GM12878 (cell line): ENCODE data around the gene DYNLT4. TPM values are rescaled to one million over a fixed set of nuclear protein-coding genes. Genes with fewer than 3 reads are reported as not detected.

ENCODE experiments used
- ATAC-seq: fragments of 200-7000 bp; cut with Tn5 transposase; 3 replicates; pipeline ENCODE4 v1.9.1; 2020; ENCODE audit warnings: mild to moderate bottlenecking, moderate library complexity
- BruUV-seq: library from RNA; stranded (reverse); fragments of 400-500 nt; replicated peaks from 2 replicates; lab custom pipeline; 2021; lab: Mats Ljungman, UMichigan
- CTCF ChIA-PET: fragments of 300-600 bp; sonication (Branson Sonifier 250); formaldehyde crosslinking; extraction: SDS; loops from one replicate; lab custom pipeline; 2021; ENCODE audit warnings: inconsistent platforms; lab: Yijun Ruan, JAX
- POLR2A ChIA-PET: fragments of 350-600 bp; formaldehyde crosslinking; extraction: SDS; loops from one replicate; lab custom pipeline; 2021; ENCODE audit warnings: inconsistent platforms; lab: Charles Lee
- RAD21 ChIA-PET: fragments of 300-600 bp; sonication (Branson Sonifier 250); formaldehyde crosslinking; loops from one replicate; lab custom pipeline; 2023; ENCODE audit warnings: antibody characterized with exemption; ENCODE audit not compliant: unreplicated experiment; lab: Charles Lee
- SMC1A ChIA-PET: fragments of 300-600 bp; sonication (Branson Sonifier 250); formaldehyde crosslinking; loops from one replicate; lab custom pipeline; 2023; ENCODE audit not compliant: unreplicated experiment, uncharacterized antibody; lab: Charles Lee
- DNase-seq: peaks from one replicate; pipeline ENCODE4 v3.0.0-alpha.2; 2011; ENCODE audit warnings: low read depth, low spot score
- FAIRE-seq: peaks from 3 replicates; lab custom pipeline; 2011; peaks lifted over from hg19 to GRCh38; lab: Jason Lieb, UNC
- H2AFZ ChIP-seq: 2 replicates; pipeline ENCODE4 v1.6.0; 2011; ENCODE audit warnings: low read depth, low read length, control low read depth; ENCODE audit not compliant: control insufficient read depth
- H3K27ac ChIP-seq: 2 replicates; pipeline ENCODE4 v1.5.1; 2011; ENCODE audit warnings: control low read depth; ENCODE audit not compliant: control insufficient read depth, insufficient read depth
- H3K27me3 ChIP-seq, 2 experiments: replicated peaks in 1 of 2; 2 replicates each; pipeline versions ENCODE4 v1.6.0 to v1.6.1; 2011; ENCODE audit warnings: low read length in 1 of 2; ENCODE audit not compliant: control insufficient read depth in 2 of 2, insufficient read depth in 2 of 2
- H3K36me3 ChIP-seq, 2 experiments: 2 replicates each; pipeline ENCODE4 v1.5.1; 2011; ENCODE audit warnings: low read length in 1 of 2; ENCODE audit not compliant: control insufficient read depth in 2 of 2, insufficient read depth in 2 of 2
- H3K4me1 ChIP-seq: 2 replicates; pipeline ENCODE4 v1.6.1; 2011; ENCODE audit warnings: mild to moderate bottlenecking, low read length, moderate library complexity, mixed read lengths; ENCODE audit not compliant: control insufficient read depth, insufficient read depth
- H3K4me2 ChIP-seq: 2 replicates; pipeline ENCODE4 v1.6.0; 2011; ENCODE audit warnings: control low read depth; ENCODE audit not compliant: control insufficient read depth, insufficient read depth
- H3K4me3 ChIP-seq: fragments of 200-600 bp; sonication (generic); 2 replicates; pipeline ENCODE4 v1.5.1; 2016
- H3K79me2 ChIP-seq: 2 replicates; pipeline ENCODE4 v1.6.0; 2011; ENCODE audit warnings: low read length; ENCODE audit not compliant: control insufficient read depth, insufficient read depth
- H3K9ac ChIP-seq: 2 replicates; pipeline ENCODE4 v1.8.0; 2011; ENCODE audit warnings: low read length, control low read depth, mixed read lengths; ENCODE audit not compliant: control insufficient read depth, insufficient read depth
- H3K9me3 ChIP-seq: replicated peaks from 3 replicates; pipeline ENCODE4 v1.5.1; 2011; ENCODE audit warnings: mild to moderate bottlenecking, low read length; ENCODE audit not compliant: control insufficient read depth, insufficient read depth
- H4K20me1 ChIP-seq: 2 replicates; pipeline ENCODE4 v1.6.0; 2011; ENCODE audit not compliant: control insufficient read depth, insufficient read depth
- JUNB ChIP-seq: IDR thresholded peaks from 2 replicates; pipeline ENCODE4 v1.6.1; 2016; ENCODE audit warnings: antibody characterized with exemption, mild to moderate bottlenecking
- JUND ChIP-seq: IDR thresholded peaks from 2 replicates; pipeline ENCODE4 v1.6.1; 2012; ENCODE audit warnings: low read depth, mild to moderate bottlenecking, low read length, improper control_type of control experiment, moderate library complexity
- MTA2 ChIP-seq: fragments of 450-650 bp; IDR thresholded peaks from 2 replicates; pipeline ENCODE4 v1.6.1; 2016; ENCODE audit warnings: low read depth, mild to moderate bottlenecking, moderate library complexity
- MYB ChIP-seq: fragments of 150-350 bp; IDR thresholded peaks from 2 replicates; pipeline ENCODE4 v1.6.1; 2014; ENCODE audit warnings: mild to moderate bottlenecking, low read depth, low read length, borderline replicate concordance
- NR2C2 ChIP-seq: IDR thresholded peaks from 2 replicates; pipeline ENCODE4 v1.6.1; 2011; ENCODE audit warnings: borderline replicate concordance, low read depth; ENCODE audit not compliant: control insufficient read depth, insufficient read length
- RELA ChIP-seq: fragments of 450-650 bp; IDR thresholded peaks from 2 replicates; pipeline ENCODE4 v1.8.0; 2014; ENCODE audit warnings: borderline replicate concordance; ENCODE audit not compliant: partially characterized antibody
- SMARCA5 ChIP-seq: fragments of 450-650 bp; IDR thresholded peaks from 2 replicates; pipeline ENCODE4 v1.6.1; 2017; ENCODE audit warnings: mild to moderate bottlenecking
- WGBS: methylation state at CpG from one replicate; pipeline ENCODE4 v1.1.6; 2016; ENCODE audit warnings: low lambda C conversion rate; ENCODE audit not compliant: insufficient replicate concordance, insufficient coverage; ENCODE audit errors: missing lambda C conversion rate; 5-methylcytosine and 5-hydroxymethylcytosine counted together
- in situ Hi-C: fragments of 300-500 bp; cut with MboI; formaldehyde crosslinking; loops from 9 replicates; pipeline ENCODE4 v1.14.3; 2018; ENCODE audit warnings: mixed read lengths
- intact Hi-C: fragments of 100-400 bp; cut with micrococcal nuclease; formaldehyde crosslinking; loops from one replicate; pipeline ENCODE4 v1.14.2; 2022; ENCODE audit not compliant: unreplicated experiment
- polyA plus RNA-seq, 11 experiments: library from polyadenylated mRNA; depleted of rRNA in 4 of 11; unstranded in 6 of 11; stranded (reverse) in 5 of 11; fragments of >200 nt; fragmentation: Nextera tagmentation in 4 of 11; fragmentation: Illumina TruSeq in 1 of 11; extraction: Ambion mirVana in 4 of 11; extraction: Trizol in 1 of 11; gene quantifications; 1 replicate in 1 of 11; 2 replicates in 10 of 11; pipeline versions ENCODE4 v1.2.1 to v1.2.3, GENCODE V29; 2011 to 2016; ENCODE audit warnings: inconsistent platforms in 2 of 11, missing spikeins in 2 of 11, low read depth in 1 of 11
- total RNA-seq, 4 experiments: library from RNA; depleted of rRNA in 3 of 4; stranded (reverse); fragments of >200 nt in 3 of 4; fragmentation: Illumina TruSeq in 1 of 4; extraction: Trizol in 1 of 4; gene quantifications; 2 replicates each; pipeline versions ENCODE4 v1.2.1 to v1.2.3, GENCODE V29; 2013 to 2021
- TF ChIP-seq, protein P1 (sequence below): fragments of 150-350 bp; IDR thresholded peaks from 2 replicates; pipeline ENCODE4 v1.6.1; 2016; ENCODE audit warnings: low read depth, low read length
- TF ChIP-seq, protein P2 (sequence below): IDR thresholded peaks from 2 replicates; pipeline ENCODE4 v1.6.1; 2011; ENCODE audit warnings: borderline replicate concordance, low read depth, mild to moderate bottlenecking, moderate library complexity, low read length; ENCODE audit not compliant: insufficient read depth, poor library complexity, severe bottlenecking

DYNLT4 gene
- total and polyA plus RNA-seq, 10 of the 15 experiments (the other 5 are each of a cell fraction or from before 2014, with no cell fraction given) = 0.23 to 0.28 TPM; not detected in 8

DNA sequence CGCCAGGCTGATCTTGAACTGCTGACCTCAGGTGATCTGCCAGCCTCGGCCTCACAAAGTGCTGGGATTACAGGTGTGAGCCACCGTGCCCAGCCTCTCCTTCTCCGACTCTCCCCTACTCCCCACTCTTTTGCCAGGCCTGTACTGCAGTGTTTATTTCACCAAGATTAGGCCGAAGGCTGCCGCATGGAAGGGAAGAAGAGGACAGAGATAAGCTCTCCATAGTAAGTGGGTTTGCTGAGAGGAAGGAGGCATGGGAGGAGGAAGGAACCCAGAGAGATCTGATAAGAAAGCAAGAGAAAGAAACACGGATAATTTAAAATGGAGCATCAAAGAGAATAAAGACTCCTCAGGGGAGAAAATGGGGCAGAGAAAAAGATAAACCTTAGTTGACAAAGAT is 27.2 kb upstream of the DYNLT4 start:
- Histone ChIP-seq H3K79me2 (no peaks in the 10 kb centered on the region), H3K4me3 (no peak overlapping the region), H3K9me3 (no peaks in the 10 kb centered on the region), H3K36me3 (no peaks in the 10 kb centered on the region), H3K9ac (no peak overlapping the region), H3K4me2 (no peak overlapping the region), H3K27ac (no peak overlapping the region), H2AFZ (no peak overlapping the region), H3K27me3 (no peaks in the 10 kb centered on the region), H4K20me1 (no peaks in the 10 kb centered on the region), H3K4me1 (no peaks in the 10 kb centered on the region)
- CTCF ChIA-PET = interaction anchor here (0.7 to 3.4 kb wide), 7 partner anchors 8 to 659 kb away, joined by 3 to 15 read pairs (median 4); partner anchors contain the start of gene PLK3
- TF ChIP-seq NR2C2 (no peak), MTA2 (no peak), RELA (no peak), MYB (no peak)
- SMC1A ChIA-PET = interaction anchor here (0.7 to 2.8 kb wide), 3 partner anchors 14 to 177 kb away, joined by 3 to 13 read pairs (median 3); partner anchors contain the start of genes HECTD3 and UROD
- no peak for DNase-seq
- intact Hi-C loops = loop anchor here (2.0 to 10.0 kb wide), 2 partner anchors 150 to 466 kb away; partner anchors contain the start of gene EIF2B3
- POLR2A ChIA-PET = interaction anchor here (0.7 to 1.0 kb wide), 2 partner anchors 12 to 34 kb away, joined by 3 read pairs; partner anchors contain the start of gene PLK3
- ATAC-seq = no peak
- no TSS peak for BruUV-seq
- no peak for FAIRE-seq
- WGBS = 63% methylated on average over 7 of the region's 7 CpGs
- RAD21 ChIA-PET = interaction anchor here (0.7 to 2.1 kb wide), 2 partner anchors 41 to 179 kb away, joined by 4 to 9 read pairs; no protein-coding TSS in a partner anchor
- in situ Hi-C loops = loop anchor here (5.0 kb wide), 1 partner anchor 468 kb away; no protein-coding TSS in a partner anchor

DNA sequence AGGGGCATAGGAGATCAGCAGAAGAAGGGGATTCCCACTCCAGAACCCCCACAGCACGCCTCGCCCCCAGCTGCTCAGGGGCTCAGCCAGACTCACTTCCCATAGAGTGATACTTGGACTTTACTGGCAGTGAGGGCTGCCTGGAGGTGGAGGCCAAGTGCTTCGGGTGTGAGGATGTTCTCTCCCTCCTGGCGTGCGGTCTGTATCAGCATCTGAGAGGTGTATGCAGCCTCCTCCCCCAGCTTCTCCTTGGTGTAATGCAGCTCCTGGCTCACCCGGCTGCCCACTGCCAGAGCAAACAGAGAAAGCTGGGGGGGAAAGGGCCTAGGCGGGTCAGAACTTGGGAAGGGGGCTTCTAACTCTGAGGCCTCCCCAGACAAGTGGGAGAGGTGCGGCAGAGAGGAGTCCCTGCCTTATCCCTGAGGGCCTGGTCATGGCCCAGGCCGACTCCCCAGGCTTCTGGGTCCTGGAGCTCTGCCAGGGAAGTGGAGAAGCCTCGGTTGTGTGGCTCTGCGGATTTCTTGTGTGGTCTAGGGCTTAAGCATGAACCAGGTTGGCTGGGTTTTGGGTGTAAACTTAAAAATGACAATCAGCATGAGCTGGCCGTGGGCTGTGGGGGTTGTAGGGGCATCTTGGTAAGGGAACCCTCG is 25.0 kb upstream of the DYNLT4 start:
- Histone ChIP-seq H4K20me1 (no peaks in the 10 kb centered on the region), H3K79me2 (no peaks in the 10 kb centered on the region), H3K4me3 (no peak overlapping the region), H3K27ac (no peak overlapping the region), H3K9ac (no peak overlapping the region), H3K36me3 (no peaks in the 10 kb centered on the region), H2AFZ (no peak overlapping the region), H3K4me2 (no peak overlapping the region), H3K27me3 (no peaks in the 10 kb centered on the region), H3K4me1 (no peaks in the 10 kb centered on the region), H3K9me3 (no peaks in the 10 kb centered on the region)
- CTCF ChIA-PET = interaction anchor here (0.7 to 1.4 kb wide), 4 partner anchors 13 to 661 kb away, joined by 3 to 6 read pairs (median 4); partner anchors contain the start of gene PLK3
- in situ Hi-C loops (loop anchor here (5.0 kb wide), 1 partner anchor 470 kb away; no protein-coding TSS in a partner anchor), intact Hi-C loops (loop anchor here (10.0 kb wide), 1 partner anchor 153 kb away; the partner anchor contains the start of gene EIF2B3)
- ATAC-seq (no peak), DNase-seq (no peak), FAIRE-seq (no peak)
- 50% methylated on average over 13 of the region's 13 CpGs for WGBS
- no TSS peak for BruUV-seq
- SMC1A ChIA-PET = interaction anchor here (2.3 to 3.0 kb wide), 2 partner anchors 11 to 13 kb away, joined by 6 to 9 read pairs; no protein-coding TSS in a partner anchor
- POLR2A ChIA-PET = interaction anchor here (0.5 kb wide), 1 partner anchor 18 kb away, joined by 3 read pairs; no protein-coding TSS in a partner anchor
- RAD21 ChIA-PET = interaction anchor here (1.0 to 1.1 kb wide), 2 partner anchors 23 to 472 kb away, joined by 3 read pairs; partner anchors contain the start of gene BTBD19
- no peak for TF ChIP-seq JUNB
- TF ChIP-seq, protein P1, sequence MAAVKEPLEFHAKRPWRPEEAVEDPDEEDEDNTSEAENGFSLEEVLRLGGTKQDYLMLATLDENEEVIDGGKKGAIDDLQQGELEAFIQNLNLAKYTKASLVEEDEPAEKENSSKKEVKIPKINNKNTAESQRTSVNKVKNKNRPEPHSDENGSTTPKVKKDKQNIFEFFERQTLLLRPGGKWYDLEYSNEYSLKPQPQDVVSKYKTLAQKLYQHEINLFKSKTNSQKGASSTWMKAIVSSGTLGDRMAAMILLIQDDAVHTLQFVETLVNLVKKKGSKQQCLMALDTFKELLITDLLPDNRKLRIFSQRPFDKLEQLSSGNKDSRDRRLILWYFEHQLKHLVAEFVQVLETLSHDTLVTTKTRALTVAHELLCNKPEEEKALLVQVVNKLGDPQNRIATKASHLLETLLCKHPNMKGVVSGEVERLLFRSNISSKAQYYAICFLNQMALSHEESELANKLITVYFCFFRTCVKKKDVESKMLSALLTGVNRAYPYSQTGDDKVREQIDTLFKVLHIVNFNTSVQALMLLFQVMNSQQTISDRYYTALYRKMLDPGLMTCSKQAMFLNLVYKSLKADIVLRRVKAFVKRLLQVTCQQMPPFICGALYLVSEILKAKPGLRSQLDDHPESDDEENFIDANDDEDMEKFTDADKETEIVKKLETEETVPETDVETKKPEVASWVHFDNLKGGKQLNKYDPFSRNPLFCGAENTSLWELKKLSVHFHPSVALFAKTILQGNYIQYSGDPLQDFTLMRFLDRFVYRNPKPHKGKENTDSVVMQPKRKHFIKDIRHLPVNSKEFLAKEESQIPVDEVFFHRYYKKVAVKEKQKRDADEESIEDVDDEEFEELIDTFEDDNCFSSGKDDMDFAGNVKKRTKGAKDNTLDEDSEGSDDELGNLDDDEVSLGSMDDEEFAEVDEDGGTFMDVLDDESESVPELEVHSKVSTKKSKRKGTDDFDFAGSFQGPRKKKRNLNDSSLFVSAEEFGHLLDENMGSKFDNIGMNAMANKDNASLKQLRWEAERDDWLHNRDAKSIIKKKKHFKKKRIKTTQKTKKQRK = no peak
- TF ChIP-seq, protein P2, sequence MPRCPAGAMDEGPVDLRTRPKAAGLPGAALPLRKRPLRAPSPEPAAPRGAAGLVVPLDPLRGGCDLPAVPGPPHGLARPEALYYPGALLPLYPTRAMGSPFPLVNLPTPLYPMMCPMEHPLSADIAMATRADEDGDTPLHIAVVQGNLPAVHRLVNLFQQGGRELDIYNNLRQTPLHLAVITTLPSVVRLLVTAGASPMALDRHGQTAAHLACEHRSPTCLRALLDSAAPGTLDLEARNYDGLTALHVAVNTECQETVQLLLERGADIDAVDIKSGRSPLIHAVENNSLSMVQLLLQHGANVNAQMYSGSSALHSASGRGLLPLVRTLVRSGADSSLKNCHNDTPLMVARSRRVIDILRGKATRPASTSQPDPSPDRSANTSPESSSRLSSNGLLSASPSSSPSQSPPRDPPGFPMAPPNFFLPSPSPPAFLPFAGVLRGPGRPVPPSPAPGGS = no peak
- TF ChIP-seq JUND = no peak
- no peak for TF ChIP-seq SMARCA5
